ENCODE measurements around the gene EPGN.

DNA sequence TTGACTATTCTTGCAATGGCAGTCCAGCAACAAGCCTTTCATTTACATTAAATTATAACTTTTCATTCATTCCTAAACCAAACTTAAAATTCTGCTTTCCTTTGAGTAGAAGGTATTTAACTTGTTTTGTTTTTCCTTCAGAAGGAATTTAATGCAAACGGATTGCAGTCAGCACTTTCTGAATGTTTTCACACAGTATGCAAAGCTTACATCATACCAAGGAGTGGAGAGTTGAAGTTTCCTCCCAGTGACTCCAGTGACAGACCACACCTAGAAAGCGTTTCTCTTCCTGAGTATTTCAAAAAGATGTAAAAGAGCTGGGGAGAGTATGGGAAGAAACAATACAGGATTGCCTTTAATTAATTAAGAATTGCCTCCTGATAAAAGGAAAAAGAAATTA lies 8.1 kb downstream of the EPGN start:
- TF ChIP-seq, protein P1, sequence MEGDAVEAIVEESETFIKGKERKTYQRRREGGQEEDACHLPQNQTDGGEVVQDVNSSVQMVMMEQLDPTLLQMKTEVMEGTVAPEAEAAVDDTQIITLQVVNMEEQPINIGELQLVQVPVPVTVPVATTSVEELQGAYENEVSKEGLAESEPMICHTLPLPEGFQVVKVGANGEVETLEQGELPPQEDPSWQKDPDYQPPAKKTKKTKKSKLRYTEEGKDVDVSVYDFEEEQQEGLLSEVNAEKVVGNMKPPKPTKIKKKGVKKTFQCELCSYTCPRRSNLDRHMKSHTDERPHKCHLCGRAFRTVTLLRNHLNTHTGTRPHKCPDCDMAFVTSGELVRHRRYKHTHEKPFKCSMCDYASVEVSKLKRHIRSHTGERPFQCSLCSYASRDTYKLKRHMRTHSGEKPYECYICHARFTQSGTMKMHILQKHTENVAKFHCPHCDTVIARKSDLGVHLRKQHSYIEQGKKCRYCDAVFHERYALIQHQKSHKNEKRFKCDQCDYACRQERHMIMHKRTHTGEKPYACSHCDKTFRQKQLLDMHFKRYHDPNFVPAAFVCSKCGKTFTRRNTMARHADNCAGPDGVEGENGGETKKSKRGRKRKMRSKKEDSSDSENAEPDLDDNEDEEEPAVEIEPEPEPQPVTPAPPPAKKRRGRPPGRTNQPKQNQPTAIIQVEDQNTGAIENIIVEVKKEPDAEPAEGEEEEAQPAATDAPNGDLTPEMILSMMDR (IDR thresholded peaks at IDR 0.05) = no peak
- no peak for TF ChIP-seq POLR2A (IDR thresholded peaks at IDR 0.05)
- TF ChIP-seq POLR2AphosphoS5 (IDR thresholded peaks at IDR 0.05; ENCODE audit: insufficient read depth in 1 of 2, low read depth in 1 of 2) = peak in 1 of 2 donors; percentile 59

All from vagina (tissue), 2 donors.